GM13977 (cell line): ENCODE measurements around the gene CBFA2T2.
"Not testable (repeated sequence)": the region's sequence is repeated elsewhere in the genome, so short reads cannot be mapped to it uniquely, and the experiment has no call there.

Source experiments
- DNase-seq: peaks from one replicate; pipeline ENCODE4 v3.0.0; 2012; ENCODE audit warnings: low spot score
- CTCF ChIP-seq: IDR thresholded peaks from 2 replicates; pipeline ENCODE4 v1.5.1; 2012; ENCODE audit warnings: mild to moderate bottlenecking, control low read depth; ENCODE audit not compliant: insufficient read depth; ENCODE audit errors: extremely low read depth, missing control alignments
- in situ Hi-C: fragments of 300-500 bp; cut with MboI; formaldehyde crosslinking; loops from one replicate; pipeline ENCODE4 v1.12.0; 2022; ENCODE audit warnings: low sequenced_read_pairs, low pct_unique_long_range_greater_than_20kb, mixed read lengths, inconsistent platforms; ENCODE audit not compliant: unreplicated experiment

CBFA2T2 gene

GRCh38 chr20:33463332-33464101 lies 26.4 kb upstream of the CBFA2T2 start:
- no peak for TF ChIP-seq CTCF

GRCh38 chr20:33464759-33465158 lies 25.1 kb upstream of the CBFA2T2 start:
- DNase-seq, in situ Hi-C loops: not testable (repeated sequence)

More at GRCh38 chr20:33463332-33464101, 26.4 kb upstream of the CBFA2T2 start:
- in situ Hi-C loops: no loop called here
- DNase-seq: no peak

- TF ChIP-seq CTCF: no peak
- DNase-seq: no peak
- in situ Hi-C loops: no loop called here
Observed at GRCh38 chr20:33465481-33466302, 24.2 kb upstream of the CBFA2T2 start.

GRCh38 chr20:33466303-33466646 lies 23.6 kb upstream of the CBFA2T2 start:
- no peak for DNase-seq
- TF ChIP-seq CTCF: no peak
- in situ Hi-C loops: no loop called here

- no peak for DNase-seq
- in situ Hi-C loops: no loop called here
- no peak for TF ChIP-seq CTCF
Observed at GRCh38 chr20:33470457-33470856, 19.4 kb upstream of the CBFA2T2 start.

- no peak for TF ChIP-seq CTCF
- no peak for DNase-seq
Observed at GRCh38 chr20:33470866-33471265, 19.0 kb upstream of the CBFA2T2 start.

GRCh38 chr20:33472868-33473435 lies 16.9 kb upstream of the CBFA2T2 start:
- no peak for TF ChIP-seq CTCF
- in situ Hi-C loops: no loop called here

More at GRCh38 chr20:33470866-33471265, 19.0 kb upstream of the CBFA2T2 start:
- in situ Hi-C loops: no loop called here

More at GRCh38 chr20:33472868-33473435, 16.9 kb upstream of the CBFA2T2 start:
- no peak for DNase-seq
